GM21737 (cell line): ENCODE measurements around the gene SMCHD1.
A peak's percentile ranks its signal among the peaks of the same experiment; 100 is the strongest.
"Not testable (repeated sequence)": the region's sequence is repeated elsewhere in the genome, so short reads cannot be mapped to it uniquely, and the experiment has no call there.

Source experiments
- ATAC-seq: cut with Tn5 transposase; IDR thresholded peaks from one replicate; pipeline ENCODE4 v1.9.1; 2021; ENCODE audit warnings: mild to moderate bottlenecking, moderate library complexity; ENCODE audit not compliant: unreplicated experiment

SMCHD1 gene

GRCh38 chr18:2715990-2716389, 60.5 kb downstream of the SMCHD1 start:
- no peak for ATAC-seq

GRCh38 chr18:2716394-2717326, 61.1 kb downstream of the SMCHD1 start:
- ATAC-seq, result no peak

- ATAC-seq, result no peak
Observed at GRCh38 chr18:2717407-2717806, 61.9 kb downstream of the SMCHD1 start.

GRCh38 chr18:2719040-2719439, 63.5 kb downstream of the SMCHD1 start:
- ATAC-seq, result no peak

GRCh38 chr18:2723207-2723606, 67.7 kb downstream of the SMCHD1 start:
- ATAC-seq, result no peak

GRCh38 chr18:2729757-2730156, 74.2 kb downstream of the SMCHD1 start:
- no peak for ATAC-seq

- no peak for ATAC-seq
Observed at GRCh38 chr18:2736823-2737222, 81.3 kb downstream of the SMCHD1 start.

- ATAC-seq, result not testable (repeated sequence)
Observed at GRCh38 chr18:2740082-2740481, 84.6 kb downstream of the SMCHD1 start.

- no peak for ATAC-seq
Observed at GRCh38 chr18:2746274-2746673, 90.7 kb downstream of the SMCHD1 start.

GRCh38 chr18:2758309-2758708, 102.8 kb downstream of the SMCHD1 start:
- ATAC-seq, result no peak

- no peak for ATAC-seq
Observed at GRCh38 chr18:2774669-2775068, 119.1 kb downstream of the SMCHD1 start.

GRCh38 chr18:2776601-2777000, 121.1 kb downstream of the SMCHD1 start:
- no peak for ATAC-seq

- no peak for ATAC-seq
Observed at GRCh38 chr18:2777241-2777640, 121.7 kb downstream of the SMCHD1 start.

- ATAC-seq, result no peak
Observed at GRCh38 chr18:2780750-2781149, 125.2 kb downstream of the SMCHD1 start.

GRCh38 chr18:2787225-2787624, 131.7 kb downstream of the SMCHD1 start:
- ATAC-seq, result no peak

- no peak for ATAC-seq
Observed at GRCh38 chr18:2792395-2792794, 136.9 kb downstream of the SMCHD1 start.

GRCh38 chr18:2794159-2794558, 138.6 kb downstream of the SMCHD1 start:
- no peak for ATAC-seq

- ATAC-seq, result peak; percentile 58
Observed at GRCh38 chr18:2797951-2798350, 142.4 kb downstream of the SMCHD1 start.

- ATAC-seq, result no peak
Observed at GRCh38 chr18:2799369-2799768, 143.8 kb downstream of the SMCHD1 start.

- ATAC-seq, result no peak
Observed at GRCh38 chr18:2805970-2806943, 150.7 kb downstream of the SMCHD1 start.

GRCh38 chr18:2808640-2809039, 153.1 kb downstream of the SMCHD1 start:
- not testable (repeated sequence) for ATAC-seq
